Activated naive CD8-positive, alpha-beta T cell treated with anti-CD3 and anti-CD28 coated beads, Interleukin-2, amount 50 U/mL, for 24 hours (primary cell): ENCODE measurements around the gene OR12D3.

Experiments used
- ATAC-seq: fragments of 150-1000 bp; cut with Tn5 transposase; one replicate; pipeline ENCODE4 v1.10.0; 2021
- DNase-seq: peaks from one replicate; pipeline ENCODE4 v3.0.0; 2021
- H3K27ac Mint-ChIP-seq: one replicate; pipeline ENCODE4 v1.8.0; 2021; ENCODE audit warnings: mild to moderate bottlenecking, mixed read lengths
- H3K27me3 Mint-ChIP-seq: one replicate; pipeline ENCODE4 v1.8.0; 2021; ENCODE audit warnings: mixed read lengths
- H3K36me3 Mint-ChIP-seq: one replicate; pipeline ENCODE4 v1.8.0; 2021; ENCODE audit warnings: low read depth, mixed read lengths
- H3K4me1 Mint-ChIP-seq: one replicate; pipeline ENCODE4 v1.8.0; 2021; ENCODE audit warnings: mixed read lengths
- H3K4me3 Mint-ChIP-seq: one replicate; pipeline ENCODE4 v1.8.0; 2021; ENCODE audit warnings: mild to moderate bottlenecking, moderate library complexity, mixed read lengths
- H3K9me3 Mint-ChIP-seq: one replicate; pipeline ENCODE4 v1.8.0; 2021; ENCODE audit warnings: mixed read lengths

OR12D3 gene

DNA sequence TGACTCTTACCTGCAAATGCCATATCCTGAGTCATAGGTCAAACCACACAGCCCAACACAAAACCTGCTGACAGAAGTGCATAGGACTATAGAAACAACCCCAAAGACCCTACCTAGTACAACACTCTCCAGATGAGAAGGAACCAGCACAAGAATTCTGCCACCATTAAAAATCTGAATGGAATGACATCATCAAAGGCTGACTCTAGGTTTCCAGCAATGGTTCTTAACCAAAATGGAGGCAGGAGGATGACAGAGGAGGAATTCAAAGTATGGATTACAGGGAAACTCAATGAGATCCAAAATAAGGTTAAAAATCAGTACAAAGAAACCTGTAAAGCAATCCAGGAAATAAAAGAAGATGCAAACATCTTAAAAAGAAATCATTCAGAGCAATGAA lies 42.4 kb downstream of the OR12D3 start:
- Mint-ChIP-seq H3K27ac (peak overlapping the region; percentile 33), H3K27me3 (peaks cover 30% of the 10 kb centered on the region), H3K4me1 (peaks cover 10% of the 10 kb centered on the region), H3K9me3 (peaks cover 3% of the 10 kb centered on the region), H3K4me3 (no peak overlapping the region), H3K36me3 (no peaks in the 10 kb centered on the region)
- peak; percentile 69 for ATAC-seq
- DNase-seq = no peak

DNA sequence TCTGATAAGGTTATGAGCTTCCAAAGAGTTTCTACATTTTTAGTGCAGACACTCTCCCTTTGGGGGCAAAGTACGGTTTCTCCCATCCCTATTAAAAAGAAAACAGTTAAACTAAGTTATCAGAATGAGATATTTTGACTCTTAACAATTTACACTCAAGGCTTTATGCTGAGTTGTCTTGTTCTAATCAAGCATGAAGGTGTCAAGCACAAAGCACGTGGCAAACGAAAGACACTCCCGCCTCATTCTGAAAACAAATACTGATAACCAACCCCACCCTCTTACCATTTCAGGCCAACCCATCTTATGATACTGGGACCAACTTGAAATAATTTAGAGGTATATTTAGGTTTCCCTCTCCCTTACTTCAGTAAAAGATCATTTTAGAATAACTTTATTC lies 49.3 kb downstream of the OR12D3 start:
- Mint-ChIP-seq H3K4me1 (no peaks in the 10 kb centered on the region), H3K4me3 (no peak overlapping the region), H3K27ac (no peak overlapping the region), H3K27me3 (peaks cover 23% of the 10 kb centered on the region), H3K36me3 (no peaks in the 10 kb centered on the region), H3K9me3 (no peaks in the 10 kb centered on the region)
- ATAC-seq (no peak), DNase-seq (no peak)
